ENCODE measurements around the gene KLF16. TPM values are rescaled to one million over a fixed set of nuclear protein-coding genes. Genes with fewer than 3 reads are reported as not detected.

The KLF16 gene
- total RNA-seq, 1 donor from 2014 or later, result 7.6 TPM

- no peak overlapping the region for H3K4me3 ChIP-seq
- H3K27ac ChIP-seq, result no peak overlapping the region
- no peak for TF ChIP-seq POLR2A (IDR thresholded peaks at IDR 0.05)
- TF ChIP-seq, protein P1, sequence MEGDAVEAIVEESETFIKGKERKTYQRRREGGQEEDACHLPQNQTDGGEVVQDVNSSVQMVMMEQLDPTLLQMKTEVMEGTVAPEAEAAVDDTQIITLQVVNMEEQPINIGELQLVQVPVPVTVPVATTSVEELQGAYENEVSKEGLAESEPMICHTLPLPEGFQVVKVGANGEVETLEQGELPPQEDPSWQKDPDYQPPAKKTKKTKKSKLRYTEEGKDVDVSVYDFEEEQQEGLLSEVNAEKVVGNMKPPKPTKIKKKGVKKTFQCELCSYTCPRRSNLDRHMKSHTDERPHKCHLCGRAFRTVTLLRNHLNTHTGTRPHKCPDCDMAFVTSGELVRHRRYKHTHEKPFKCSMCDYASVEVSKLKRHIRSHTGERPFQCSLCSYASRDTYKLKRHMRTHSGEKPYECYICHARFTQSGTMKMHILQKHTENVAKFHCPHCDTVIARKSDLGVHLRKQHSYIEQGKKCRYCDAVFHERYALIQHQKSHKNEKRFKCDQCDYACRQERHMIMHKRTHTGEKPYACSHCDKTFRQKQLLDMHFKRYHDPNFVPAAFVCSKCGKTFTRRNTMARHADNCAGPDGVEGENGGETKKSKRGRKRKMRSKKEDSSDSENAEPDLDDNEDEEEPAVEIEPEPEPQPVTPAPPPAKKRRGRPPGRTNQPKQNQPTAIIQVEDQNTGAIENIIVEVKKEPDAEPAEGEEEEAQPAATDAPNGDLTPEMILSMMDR (IDR thresholded peaks at IDR 0.05), result no peak
- TF ChIP-seq POLR2AphosphoS5 (IDR thresholded peaks at IDR 0.05; ENCODE audit: insufficient read depth in 1 of 2, low read depth in 1 of 2), result peak in 1 of 2 donors; percentile 45
- peaks cover 18% of the 10 kb centered on the region for H3K4me1 ChIP-seq
- no peaks in the 10 kb centered on the region for H3K9me3 ChIP-seq
- intact Hi-C loops (cut with DNase I), result no loop called here
- no peaks in the 10 kb centered on the region for H3K27me3 ChIP-seq
- DNase-seq (ENCODE audit: extremely low spot score in 2 of 2), result no peak
- H3K36me3 ChIP-seq, result no peaks in the 10 kb centered on the region
Observed at GRCh38 chr19:1807695-1808394, 55.5 kb downstream of the KLF16 start.

DNA sequence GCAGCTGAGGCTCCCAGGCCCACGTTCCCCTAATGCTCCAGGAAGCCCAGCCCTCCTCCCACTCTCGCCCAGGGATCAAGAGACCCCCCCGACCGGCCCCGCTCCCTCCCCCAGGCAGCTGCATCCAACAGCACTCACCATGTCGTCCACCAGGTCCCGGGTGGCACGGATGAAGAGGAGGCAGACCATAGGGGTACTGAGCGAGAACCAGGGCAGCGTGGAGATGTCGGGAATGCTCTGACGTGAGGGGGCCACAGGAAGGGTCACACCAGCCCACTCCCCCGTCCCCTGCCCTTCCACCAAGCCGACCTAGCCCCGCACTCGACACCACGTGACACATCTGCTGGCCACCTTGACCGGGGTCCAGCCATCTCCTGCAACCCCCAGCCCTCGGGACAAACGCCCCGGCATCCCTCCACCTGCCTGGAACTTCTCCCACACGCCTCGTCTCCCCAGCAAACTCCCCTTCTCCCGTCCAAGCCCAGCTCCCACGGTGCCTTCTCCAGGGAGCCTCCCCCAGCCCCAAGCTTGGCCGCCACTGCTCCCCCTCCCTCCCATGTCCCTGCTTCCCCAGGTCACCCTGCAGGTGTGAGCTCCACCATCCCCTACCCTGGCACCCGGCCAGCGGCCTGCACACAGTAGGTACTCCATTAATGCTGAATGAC is 56.2 kb downstream of the KLF16 start:
- Histone ChIP-seq H3K27ac (no peak overlapping the region), H3K4me3 (no peak overlapping the region), H3K4me1 (peaks cover 16% of the 10 kb centered on the region), H3K27me3 (no peaks in the 10 kb centered on the region), H3K36me3 (no peaks in the 10 kb centered on the region), H3K9me3 (no peaks in the 10 kb centered on the region)
- intact Hi-C loops (cut with DNase I), result no loop called here
- no peak for TF ChIP-seq POLR2AphosphoS5 (IDR thresholded peaks at IDR 0.05; ENCODE audit: insufficient read depth in 1 of 2, low read depth in 1 of 2)
- no peak for TF ChIP-seq POLR2A (IDR thresholded peaks at IDR 0.05)
- TF ChIP-seq, protein P1 (IDR thresholded peaks at IDR 0.05), result no peak
- no peak for DNase-seq (ENCODE audit: extremely low spot score in 2 of 2)

GRCh38 chr19:1806184-1807029 is 57.0 kb downstream of the KLF16 start:
- Histone ChIP-seq H3K27ac (no peak overlapping the region), H3K4me1 (peaks cover 9% of the 10 kb centered on the region), H3K27me3 (no peaks in the 10 kb centered on the region), H3K36me3 (no peaks in the 10 kb centered on the region), H3K9me3 (no peaks in the 10 kb centered on the region), H3K4me3 (no peak overlapping the region)
- intact Hi-C loops (cut with DNase I), result no loop called here
- TF ChIP-seq POLR2AphosphoS5 (IDR thresholded peaks at IDR 0.05; ENCODE audit: insufficient read depth in 1 of 2, low read depth in 1 of 2) (no peak), POLR2A (IDR thresholded peaks at IDR 0.05) (no peak)
- TF ChIP-seq, protein P1 (IDR thresholded peaks at IDR 0.05), result no peak
- no peak for DNase-seq (ENCODE audit: extremely low spot score in 2 of 2)

- intact Hi-C loops (cut with DNase I), result no loop called here
- no peak overlapping the region for H3K27ac ChIP-seq
- no peak for DNase-seq (ENCODE audit: extremely low spot score in 2 of 2)
- H3K36me3 ChIP-seq, result no peaks in the 10 kb centered on the region
- H3K27me3 ChIP-seq, result no peaks in the 10 kb centered on the region
- no peaks in the 10 kb centered on the region for H3K9me3 ChIP-seq
- TF ChIP-seq POLR2A (IDR thresholded peaks at IDR 0.05), result no peak
- TF ChIP-seq POLR2AphosphoS5 (IDR thresholded peaks at IDR 0.05; ENCODE audit: insufficient read depth in 1 of 2, low read depth in 1 of 2), result no peak
- TF ChIP-seq, protein P1 (IDR thresholded peaks at IDR 0.05), result no peak
- no peak overlapping the region for H3K4me3 ChIP-seq
- peaks cover under 1% of the 10 kb centered on the region for H3K4me1 ChIP-seq
Observed at GRCh38 chr19:1805401-1806183, 57.8 kb downstream of the KLF16 start.
